A172 (cell line): ENCODE results near the gene YPEL2. TPM values are rescaled to one million over a fixed set of nuclear protein-coding genes. Genes with fewer than 3 reads are reported as not detected.

Experiments
- DNase-seq: peaks from one replicate; pipeline ENCODE4 v3.0.0-alpha.2; 2015; ENCODE audit warnings: low spot score
- total RNA-seq: library from RNA; depleted of rRNA; stranded (reverse); fragments of >200 nt; shearing (Covaris generic); gene quantifications from 2 replicates; pipeline ENCODE4 v1.2.3, GENCODE V29; 2014; rRNA removed

The YPEL2 gene
- total RNA-seq, 1 experiment from 2014 or later, result 0.38 TPM

DNA sequence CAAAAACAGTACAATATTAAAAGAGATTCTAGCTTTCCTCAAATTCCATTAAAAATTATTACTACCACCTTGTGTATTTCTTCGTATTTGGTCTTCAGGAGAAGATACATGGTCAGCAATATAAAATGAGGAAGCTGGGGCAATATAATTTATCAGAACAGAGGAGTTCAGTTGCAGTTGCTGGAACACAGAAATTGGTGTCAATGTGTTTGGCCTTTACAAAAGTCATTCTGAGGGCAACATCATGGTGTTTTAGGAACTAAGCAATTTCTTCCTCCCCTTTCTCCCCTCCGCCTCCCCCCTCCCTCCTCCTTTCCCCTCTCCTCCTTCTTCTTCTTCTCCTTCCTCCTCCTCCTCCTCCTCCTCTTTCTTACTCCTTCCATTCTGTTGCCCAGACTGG is 102.1 kb downstream of the YPEL2 start:
- DNase-seq, result no peak

DNA sequence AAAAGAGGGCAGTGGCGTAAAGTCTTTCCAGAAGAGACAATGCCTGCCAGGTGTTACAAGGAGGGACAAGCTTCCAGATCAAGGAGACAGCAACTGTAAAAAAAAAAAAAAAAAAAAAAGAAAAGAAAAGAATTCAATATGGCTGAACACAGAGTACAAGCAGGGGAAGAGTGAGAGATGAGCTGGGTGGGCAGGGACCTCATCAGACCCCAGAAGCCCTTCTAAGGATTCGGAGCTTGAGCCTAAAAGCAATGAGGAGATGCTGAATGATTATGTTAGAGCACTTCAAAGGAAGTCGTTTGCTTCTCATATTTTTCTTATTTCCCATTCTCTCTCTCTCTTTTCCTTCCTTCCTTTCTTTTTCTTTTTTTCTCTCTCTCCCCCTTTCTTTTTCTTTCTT is 103.0 kb downstream of the YPEL2 start:
- no peak for DNase-seq

DNA sequence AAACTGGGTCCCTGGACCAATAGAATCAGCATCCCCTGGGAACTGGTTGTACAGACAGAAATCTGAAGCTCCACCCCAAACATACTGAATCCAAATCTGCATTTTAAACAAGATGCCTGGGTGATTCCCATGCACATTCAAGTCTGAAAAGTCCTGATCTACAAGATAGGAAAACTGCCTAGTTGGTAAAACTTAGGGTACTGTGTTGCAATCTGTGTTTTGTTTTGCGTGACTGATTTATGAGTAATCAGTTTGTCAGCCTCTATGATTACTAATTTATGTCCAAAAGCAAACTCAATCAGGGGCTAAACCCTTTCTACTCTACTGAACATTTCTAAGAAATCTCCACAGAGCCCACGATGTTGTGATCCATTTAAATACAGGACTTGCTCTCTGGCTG is 103.8 kb downstream of the YPEL2 start:
- peak; percentile 42 for DNase-seq

DNA sequence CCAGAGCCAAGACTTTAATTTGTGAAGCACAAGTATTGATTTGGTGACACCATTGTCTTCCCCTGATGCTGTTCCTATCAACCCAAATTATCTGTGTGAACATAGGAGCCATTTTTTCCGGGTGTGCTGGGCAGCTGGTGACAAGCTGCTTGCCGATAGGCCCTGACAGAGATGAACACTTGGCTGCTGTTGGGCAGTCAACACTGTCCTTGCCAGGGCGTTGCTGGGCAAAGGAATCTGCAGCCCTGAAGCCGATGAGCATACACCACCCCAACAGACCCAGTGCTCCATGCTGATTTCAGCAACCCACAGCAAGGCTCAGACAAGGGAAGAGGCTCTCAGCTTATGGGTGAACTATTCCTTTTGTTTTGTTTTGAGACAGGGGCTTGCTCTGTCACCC is 105.4 kb downstream of the YPEL2 start:
- DNase-seq, result no peak

DNA sequence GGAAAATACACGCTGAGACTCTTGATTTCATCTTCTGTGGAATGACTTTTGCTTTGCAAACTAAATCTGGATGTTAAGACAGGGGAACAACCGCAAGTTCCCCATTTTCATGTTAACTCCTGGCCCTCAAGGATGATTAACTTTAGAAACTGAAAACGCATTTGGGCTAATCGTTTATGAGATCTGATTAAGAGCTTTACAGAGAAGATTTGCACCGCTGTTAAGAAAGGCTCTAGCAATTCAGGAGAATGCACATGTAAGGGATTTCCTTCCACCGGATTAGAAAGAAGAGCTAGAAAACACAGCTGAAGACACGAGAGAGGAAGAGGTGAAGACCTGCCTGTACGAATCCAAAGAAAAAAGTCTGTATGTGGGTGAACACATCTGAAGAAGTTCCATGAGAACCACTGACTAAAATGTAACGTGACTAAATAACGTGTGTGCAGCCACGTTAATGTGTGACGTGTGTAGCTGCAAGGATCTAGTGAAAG is 106.4 kb downstream of the YPEL2 start:
- DNase-seq, result no peak

DNA sequence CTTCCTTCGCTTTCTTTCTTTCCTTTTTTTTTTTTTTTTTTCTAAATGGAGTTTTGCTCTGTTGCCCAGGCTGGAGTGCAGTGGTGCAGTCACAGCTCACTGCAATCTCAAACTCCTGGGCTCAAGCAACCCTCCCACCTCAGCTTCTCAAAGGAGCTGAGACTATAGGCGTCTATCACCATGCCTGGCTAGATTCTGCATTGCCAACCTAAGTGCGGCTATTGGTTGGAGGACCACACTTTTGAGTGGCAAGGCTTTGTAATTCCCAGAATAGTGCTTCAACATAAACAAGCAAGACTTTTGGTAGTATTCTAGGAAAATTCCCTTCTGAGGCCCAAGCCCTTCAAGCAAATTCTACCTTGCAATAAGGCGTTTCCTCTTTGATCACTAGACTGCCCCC is 107.8 kb downstream of the YPEL2 start:
- DNase-seq, result no peak

DNA sequence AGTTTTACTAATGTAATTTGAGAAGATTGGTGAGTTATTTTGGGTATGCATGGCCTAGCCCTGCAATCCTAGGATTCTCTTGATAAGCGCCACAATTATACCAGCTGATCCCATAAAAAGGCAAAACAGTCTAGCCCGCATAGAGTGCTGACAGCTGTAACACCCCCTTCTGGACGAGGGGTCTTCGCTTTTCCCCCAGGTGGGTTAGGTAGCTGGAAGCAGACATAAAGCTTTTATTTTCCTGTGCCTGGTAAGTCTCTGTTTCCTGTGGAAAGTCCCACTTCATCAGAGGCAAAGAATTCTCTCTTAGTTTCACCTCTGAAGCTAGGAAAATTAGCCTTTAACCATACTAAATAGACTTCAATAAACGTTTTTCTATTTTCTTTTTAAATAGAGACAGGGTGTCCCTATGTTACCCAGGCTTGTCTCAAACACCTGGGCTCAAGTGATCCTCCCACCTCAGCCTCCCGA is 108.3 kb downstream of the YPEL2 start:
- DNase-seq, result no peak

DNA sequence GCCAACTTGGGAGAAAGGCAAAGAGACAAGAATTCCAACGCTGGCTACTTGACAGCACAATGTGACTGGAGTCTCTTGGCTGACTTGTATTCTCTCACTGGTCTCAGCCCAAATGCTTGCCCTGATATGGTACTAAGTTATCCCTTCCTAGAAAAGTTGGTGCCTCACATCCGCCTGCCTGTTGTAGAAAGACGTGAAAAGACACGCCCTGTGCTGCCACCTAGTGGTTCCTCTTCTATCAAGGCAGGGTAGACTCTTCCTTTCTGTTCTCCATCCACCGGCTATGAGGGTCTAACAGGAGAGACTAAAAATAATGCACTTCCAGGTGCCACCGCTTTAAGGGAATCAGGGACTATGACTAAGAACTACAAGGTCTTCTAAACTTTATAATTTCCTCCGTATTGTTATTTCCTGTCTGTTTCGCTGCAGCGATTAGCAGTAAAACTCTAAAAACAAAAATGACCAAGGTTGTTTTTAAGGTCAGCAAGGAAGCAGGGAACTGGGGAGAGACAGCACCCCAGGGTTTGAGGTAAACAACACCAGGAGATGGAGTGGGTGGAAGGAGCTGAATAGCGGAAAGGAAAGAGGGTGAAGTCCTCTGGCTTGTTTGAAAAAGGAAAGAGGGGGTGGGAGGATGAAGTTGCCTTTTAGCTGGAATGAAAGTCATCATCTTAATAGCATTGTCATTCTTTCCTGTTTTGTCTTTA is 109.5 kb downstream of the YPEL2 start:
- DNase-seq, result peak; percentile 89

DNA sequence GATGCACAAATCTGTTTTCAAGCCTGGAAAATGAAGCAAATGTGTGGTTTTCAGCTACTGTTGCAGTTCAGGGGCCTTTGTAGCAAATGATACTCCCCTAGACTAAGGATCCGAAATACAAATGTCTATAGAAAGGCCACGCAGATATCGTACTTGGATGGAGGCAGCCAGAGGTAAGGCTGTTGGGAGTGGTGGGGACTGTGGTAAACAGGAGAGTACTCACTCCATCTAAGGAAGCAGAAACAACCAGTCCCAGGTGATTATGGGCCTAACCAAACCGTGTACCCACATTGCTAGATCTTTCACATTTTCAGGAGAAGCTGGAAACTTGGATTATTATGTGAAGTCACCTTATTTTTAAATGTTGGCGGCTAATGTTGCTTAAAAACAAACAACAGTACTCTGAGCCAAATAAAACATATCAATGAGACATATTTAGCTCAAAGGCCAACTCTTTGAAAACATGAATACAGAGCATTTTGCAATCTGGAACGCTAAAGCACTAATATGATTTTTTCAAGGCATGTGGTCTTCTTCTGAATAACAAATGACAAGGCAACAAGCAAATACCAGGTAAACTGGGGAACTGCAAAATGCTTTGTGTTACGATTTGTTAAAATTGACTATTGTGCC is 110.1 kb downstream of the YPEL2 start:
- no peak for DNase-seq

DNA sequence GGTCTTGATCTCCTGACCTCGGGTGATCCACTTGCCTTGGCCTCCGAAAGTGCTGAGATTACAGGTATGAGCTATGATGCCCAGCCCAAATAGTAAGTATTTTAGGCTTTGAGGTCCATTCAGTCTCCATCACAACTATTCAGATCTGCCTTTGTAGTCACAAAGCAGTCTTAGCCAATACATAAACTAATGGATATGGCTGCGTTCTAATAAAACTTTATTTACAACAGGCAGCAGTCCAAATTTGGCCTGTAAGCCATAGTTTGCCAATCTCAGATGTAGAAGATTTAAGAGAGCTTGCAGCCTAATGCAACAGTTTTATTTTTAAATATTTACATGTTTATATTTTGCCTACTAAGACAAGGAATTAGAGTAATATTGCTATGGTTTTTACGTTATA is 111.7 kb downstream of the YPEL2 start:
- no peak for DNase-seq

Other genes starting within 250 kb of the YPEL2 start
- 63.4 and 68.8 TPM in 2 replicates for gene TRIM37, start 224.8 kb upstream of the YPEL2 start, total RNA-seq
- gene SKA2, start 176.5 kb upstream of the YPEL2 start, total RNA-seq, result 223 and 313 TPM in 2 replicates
- 29.4 and 32.5 TPM in 2 replicates for gene PRR11, start 175.9 kb upstream of the YPEL2 start, total RNA-seq
- gene SMG8, start 121.6 kb upstream of the YPEL2 start, total RNA-seq, result 27.6 and 31.5 TPM in 2 replicates
- gene GDPD1, start 111.1 kb upstream of the YPEL2 start, total RNA-seq, result 0.29 and 2.3 TPM in 2 replicates
- 67.1 and 70.5 TPM in 2 replicates for gene DHX40, start 234.0 kb downstream of the YPEL2 start, total RNA-seq